GM19025 (cell line): ENCODE data around the gene NOL9.

Source experiments
- ATAC-seq: cut with Tn5 transposase; IDR thresholded peaks from one replicate; pipeline ENCODE4 v1.9.1; 2021; ENCODE audit warnings: mild to moderate bottlenecking, low read depth, moderate library complexity; ENCODE audit not compliant: unreplicated experiment

Gene NOL9

DNA sequence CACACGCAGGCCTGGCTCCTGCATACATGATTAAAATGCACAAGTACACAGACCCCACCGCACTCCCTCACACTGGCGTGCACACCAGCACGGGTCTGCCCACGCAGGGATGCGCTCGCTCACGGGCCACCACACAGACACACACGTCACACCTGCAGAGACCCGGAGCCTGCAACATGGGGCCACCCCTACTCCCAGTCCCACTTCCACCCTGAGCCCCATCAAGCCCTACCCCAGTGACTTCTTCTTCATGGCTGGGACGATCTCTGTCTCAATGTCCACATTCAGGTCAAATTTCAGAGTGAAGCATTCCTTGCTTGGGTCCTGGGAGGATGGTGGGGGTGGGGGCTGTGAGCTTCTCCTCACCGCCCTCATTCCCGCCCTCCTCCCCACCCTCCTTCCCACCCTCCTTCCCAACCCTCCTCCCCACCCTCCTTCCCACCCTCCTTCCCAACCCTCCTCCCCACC lies 79.5 kb downstream of the NOL9 start:
- no peak for ATAC-seq

DNA sequence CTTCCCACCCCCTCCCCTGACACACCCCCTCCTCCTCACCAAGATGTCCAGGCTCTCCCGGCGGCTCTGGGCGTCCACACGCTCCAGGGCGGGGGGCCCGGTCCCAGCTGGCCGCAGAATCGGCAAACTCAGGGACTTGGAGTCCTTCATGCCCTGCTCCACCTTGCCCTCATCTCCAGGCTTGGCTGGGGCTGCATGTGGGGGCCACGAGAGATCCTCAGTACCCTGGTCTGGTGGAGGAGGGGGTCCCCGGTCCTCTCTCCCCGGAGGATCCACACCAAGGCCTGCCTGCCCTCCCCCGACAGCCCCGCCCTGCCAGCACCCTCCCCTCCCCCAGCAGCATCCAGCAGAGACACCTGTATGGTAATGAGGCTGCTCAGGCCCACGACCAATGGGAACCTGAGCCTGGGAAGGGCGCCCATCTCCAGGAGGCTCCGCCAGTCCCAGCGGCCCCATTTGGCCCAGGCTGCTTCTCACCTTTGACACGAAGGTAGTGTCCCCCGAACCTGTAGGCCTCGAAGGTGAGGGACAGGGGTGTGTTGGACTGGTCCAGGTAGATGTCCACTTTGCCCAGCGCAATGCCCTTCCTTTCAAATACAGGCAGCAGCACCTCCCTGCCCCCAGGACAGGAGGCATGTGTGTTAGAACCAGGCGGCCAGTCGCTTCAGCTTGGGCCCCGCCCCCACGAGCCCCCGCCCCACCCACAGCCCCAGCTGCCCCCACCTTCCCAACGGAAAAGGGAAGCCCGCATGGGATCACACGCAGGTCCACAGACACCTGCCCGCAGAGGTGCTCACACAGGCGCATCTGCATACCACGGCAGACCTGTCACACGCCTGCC lies 80.1 kb downstream of the NOL9 start:
- no peak for ATAC-seq

DNA sequence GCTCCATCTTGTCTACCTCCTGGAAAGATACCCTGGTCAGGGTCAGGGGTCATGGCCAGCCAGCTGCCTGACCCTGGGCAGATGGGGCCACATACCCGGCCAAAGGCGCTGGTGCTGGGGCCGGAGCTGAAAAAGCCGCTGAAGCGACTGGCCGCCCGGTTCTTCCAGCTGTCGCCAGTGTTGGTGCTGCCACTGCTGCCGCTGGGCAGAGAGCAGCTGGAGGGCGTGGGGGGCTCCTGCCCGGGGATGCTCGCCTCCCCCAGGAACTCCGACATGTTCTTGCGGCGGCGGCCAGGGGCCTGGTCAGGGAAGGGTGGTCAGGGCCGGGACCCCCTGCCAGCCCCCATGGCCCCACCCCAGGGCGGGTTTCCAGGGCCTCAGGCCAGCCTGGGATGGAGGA lies 81.2 kb downstream of the NOL9 start:
- ATAC-seq: no peak

DNA sequence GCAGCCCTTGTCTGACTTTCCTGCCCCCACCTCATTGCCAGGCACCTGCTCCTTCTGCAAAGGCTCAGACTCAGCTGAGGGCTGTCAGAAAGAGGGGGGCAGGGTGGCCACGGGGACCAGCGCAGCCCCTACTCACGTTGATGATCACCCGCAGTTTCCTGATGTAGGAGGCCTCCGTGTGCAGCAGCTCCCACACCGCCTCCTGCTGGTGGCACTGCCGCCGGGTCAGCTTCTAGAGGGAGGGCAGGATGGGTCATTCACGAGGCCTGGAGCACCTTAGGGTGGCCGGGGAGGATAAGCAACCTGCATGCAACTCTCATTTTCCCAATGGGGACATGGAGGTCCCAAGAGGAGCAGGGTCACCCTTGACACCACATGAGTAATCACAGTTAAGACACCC lies 81.9 kb downstream of the NOL9 start:
- ATAC-seq: no peak

DNA sequence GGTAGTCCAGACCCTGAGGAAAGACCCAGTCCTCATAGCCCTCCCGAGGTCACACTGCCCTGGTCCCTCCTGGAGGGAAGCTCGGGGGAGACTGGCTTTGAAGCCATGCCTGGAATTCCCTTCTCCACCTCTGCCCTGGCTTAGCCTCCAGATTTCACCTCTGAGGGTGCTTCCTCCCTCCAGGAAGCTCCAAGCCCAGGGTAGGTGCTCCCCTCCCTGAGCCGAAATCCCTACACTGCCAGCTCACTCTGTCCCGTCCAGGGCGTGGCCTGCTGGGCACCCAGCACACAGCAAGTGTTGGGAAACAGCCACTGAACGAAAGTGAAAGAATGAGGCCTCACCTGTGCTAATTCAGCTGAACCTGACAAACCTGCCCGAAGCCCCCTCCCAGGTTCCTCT lies 82.3 kb downstream of the NOL9 start:
- ATAC-seq: no peak
